NCI-H1417 (cell line): ENCODE results near the gene GALK1.
"Not testable (repeated sequence)": the region's sequence is repeated elsewhere in the genome, so short reads cannot be mapped to it uniquely, and the experiment has no call there.

Source experiments
- DNase-seq, 3 experiments: peaks; one replicate each; lab custom pipeline; 2025; lab: John Stamatoyannopoulos, UW

Gene GALK1

DNA sequence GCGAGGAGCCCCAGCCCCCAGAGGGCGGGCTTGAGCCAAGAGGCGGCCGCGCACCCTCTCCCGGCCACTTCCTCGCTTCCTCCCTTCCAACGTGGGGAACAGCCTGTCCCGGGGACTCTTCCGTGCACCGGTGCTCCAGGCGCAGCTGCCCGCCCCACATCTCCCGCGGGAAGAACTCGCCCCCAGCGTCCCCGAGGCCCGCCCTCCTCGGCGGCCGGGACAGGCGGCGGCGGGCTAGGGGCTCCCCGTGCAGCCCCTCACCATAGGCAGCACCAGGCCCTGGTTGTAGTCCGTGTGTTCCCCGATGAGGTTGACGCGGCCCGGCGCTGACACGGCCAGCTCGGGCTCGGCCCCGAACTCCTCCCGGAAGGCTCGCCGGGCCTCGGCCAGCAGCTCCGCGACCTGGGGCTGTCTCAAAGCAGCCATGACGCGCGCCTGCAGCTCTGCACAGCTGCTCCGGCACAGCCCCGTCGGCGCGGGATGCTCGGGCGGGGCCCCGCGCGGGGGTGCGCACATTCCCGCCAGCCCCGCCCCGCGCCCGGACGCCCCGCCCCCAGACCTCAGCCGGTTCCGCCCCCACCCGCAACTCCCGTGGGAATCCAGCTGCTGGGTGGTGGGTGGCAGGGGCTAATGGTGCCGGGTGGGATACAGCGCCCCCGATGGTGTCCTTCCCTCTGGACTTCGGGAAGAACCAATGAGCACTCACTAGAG lies at the start of gene GALK1:
TSS of gene GALK1 (minus strand) at position 482 of the 711 bp plus-strand sequence. CDS start at position 426, 56 bp downstream.
- peak; percentile 50 to 67 (median 64) for DNase-seq

DNA sequence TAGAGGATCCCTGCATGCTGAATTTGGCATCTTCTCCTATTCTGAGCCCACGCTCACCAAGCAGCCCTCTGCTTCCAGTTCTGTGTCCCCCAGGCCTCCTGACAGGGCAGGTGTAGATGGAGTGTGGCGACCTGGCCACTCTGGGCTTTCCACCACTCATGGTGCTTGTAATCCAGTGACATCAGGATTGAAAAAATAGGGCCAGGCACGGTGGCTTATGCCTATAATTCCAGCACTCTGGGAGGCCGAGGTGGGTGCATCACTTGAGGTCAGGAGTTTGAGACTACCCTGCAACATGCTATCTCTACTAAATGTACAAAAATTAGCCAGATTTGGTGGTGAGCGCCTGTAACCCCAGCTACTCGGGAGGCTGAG lies 49.0 kb upstream of the GALK1 start:
- no peak for DNase-seq

DNA sequence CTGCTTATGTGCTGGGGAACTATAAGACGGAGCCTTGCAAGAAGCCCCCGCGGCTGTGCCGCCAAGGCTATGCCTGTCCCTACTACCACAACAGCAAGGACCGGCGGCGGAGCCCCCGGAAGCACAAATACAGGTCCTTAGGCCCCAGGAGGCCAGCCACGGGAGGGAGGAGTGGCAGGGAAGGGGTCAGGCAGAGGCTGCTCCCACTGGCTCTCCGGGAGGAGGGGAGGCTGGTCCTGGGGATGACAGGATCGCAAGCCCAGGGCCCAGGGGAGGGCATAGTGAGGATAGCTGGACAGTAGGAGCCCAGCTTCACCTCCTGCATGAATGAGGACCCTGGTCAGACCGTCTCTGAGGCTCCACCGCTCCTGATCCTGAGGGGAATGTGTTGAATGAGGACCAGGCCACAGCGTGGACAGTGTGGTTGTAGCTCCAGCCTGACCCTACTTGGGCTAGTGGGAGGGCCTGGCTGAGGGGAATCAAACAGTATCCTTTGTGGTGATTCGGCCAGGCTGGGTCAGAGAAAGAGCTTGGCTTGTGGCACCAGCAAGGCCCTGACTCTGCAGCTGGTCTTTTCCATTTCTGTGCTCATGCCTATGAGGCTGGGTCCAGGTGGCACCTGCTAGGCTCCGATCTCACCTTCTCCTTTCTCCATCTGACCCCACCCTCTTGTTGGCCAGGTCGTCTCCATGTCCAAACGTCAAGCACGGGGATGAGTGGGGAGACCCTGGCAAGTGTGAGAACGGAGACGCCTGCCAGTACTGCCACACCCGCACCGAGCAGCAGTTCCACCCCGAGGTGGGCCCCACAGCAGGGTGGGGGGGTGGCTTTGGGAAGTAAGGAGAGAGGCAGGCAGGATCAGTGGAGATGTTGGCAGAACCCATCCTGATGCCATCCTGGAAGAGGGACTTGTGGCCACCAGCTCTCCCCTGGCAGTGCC lies 48.4 kb upstream of the GALK1 start:
- no peak for DNase-seq

DNA sequence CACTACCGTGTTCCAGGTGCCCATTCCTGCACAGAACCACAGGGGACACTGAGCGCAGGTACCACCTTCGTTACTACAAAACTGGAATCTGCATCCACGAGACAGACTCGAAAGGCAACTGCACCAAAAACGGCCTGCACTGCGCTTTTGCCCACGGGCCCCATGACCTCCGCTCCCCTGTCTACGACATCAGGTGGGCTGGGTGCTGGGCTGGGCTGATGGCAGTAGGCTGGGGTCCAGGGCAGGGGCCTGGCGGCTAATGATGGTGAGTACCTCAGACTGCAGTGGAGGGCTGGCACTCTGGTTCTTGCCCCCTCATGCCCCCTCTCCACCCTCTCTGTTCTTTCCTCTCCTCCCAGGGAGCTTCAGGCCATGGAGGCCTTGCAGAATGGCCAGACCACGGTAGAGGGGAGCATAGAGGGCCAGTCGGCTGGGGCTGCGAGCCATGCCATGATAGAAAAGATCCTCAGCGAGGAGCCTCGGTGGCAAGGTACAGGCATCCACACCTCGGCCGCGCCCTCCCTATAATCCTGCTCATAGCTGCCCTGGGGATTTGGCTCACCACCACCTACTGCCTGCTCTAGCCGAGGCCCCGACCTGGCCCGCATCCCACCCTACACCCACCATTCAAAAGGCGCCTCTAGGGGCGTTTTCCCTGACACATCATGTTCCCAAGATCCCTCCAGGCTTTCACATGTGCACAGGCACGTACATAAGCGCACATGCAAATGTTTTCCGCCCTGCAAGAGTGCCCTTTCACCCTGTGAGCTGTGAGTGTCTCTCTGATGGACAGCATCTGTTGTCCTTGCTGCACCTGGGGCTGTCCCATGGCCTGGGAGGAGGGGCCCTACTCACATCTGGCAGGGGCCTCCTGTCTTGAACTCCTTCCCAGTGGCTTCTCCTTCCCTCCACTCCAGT lies 47.4 kb upstream of the GALK1 start:
- no peak for DNase-seq

DNA sequence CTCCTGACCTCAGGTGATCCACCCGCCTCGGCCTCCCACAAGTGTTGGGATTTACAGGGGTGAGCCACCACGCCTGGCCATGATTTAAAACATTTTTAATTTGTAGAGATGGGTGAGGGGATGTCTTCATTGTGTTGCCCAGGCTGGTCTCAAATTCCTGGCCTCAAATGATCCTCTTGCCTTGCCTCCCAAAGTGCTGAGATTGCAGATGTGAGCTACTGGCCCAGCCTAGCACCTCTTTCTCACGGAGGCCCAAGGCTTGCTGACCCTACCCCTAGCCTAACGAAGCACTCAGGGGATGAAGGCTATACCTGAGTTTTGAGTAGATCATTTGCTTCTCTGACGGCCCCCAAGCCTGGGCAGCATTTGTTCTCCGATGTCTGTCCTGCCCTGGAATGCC lies 46.2 kb upstream of the GALK1 start:
- no peak for DNase-seq

DNA sequence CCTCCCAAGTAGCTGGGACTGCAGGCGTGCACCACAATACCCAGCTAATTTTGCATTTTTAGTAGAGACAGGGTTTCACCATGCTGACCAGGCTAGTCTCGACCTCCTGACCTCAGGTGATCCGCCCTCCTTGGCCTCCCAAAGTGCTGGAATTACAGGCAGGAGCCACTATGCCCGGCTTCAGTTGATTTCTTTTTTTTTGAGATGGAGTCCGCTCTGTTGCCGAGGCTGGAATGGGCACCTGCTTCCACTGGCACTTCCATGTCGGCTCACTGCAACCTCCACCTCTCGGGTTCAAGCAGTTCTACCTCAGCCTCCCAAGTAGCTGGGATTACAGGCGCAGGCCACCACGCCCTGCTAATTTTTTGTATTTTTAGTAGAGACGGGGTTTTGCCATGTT lies 45.8 kb upstream of the GALK1 start:
- DNase-seq: not testable (repeated sequence)

DNA sequence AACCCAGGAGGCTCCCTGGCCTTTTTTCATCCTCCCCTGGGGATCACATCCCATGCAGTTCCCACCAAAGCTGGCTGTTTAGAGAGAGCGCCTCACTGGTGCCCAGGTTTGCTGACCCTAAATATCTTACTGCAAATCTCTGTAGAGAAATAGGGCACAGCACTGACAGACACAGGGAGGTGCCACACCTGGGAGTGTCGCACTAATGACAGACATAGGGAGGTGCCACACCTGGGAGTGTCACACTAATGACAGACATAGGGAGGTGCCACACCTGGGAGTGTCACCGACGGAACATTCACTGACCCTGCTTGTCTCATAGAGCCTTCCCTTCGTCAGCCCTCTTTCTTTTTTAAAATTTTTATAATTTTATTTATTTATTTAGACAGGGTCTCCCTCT lies 45.2 kb upstream of the GALK1 start:
- DNase-seq: no peak

DNA sequence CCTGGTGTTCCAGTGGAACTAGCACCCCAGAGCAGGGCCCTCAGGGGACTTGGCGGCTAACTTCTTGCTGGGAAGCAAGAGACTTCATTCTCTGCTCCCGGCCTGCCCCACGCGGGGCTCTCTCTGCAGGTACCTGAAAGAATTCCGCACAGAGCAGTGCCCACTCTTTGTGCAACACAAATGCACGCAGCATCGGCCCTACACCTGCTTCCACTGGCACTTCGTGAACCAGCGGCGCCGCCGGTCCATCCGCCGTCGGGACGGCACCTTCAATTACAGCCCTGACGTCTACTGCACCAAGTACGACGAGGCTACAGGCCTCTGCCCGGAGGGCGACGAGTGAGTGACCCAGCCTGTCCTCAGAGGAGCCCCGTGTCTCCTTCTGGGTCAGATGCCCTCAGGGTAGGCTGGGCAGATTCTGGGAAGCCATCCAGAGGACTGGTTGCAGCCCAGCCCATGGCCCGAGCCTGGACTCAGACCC lies 44.7 kb upstream of the GALK1 start:
- DNase-seq: no peak

DNA sequence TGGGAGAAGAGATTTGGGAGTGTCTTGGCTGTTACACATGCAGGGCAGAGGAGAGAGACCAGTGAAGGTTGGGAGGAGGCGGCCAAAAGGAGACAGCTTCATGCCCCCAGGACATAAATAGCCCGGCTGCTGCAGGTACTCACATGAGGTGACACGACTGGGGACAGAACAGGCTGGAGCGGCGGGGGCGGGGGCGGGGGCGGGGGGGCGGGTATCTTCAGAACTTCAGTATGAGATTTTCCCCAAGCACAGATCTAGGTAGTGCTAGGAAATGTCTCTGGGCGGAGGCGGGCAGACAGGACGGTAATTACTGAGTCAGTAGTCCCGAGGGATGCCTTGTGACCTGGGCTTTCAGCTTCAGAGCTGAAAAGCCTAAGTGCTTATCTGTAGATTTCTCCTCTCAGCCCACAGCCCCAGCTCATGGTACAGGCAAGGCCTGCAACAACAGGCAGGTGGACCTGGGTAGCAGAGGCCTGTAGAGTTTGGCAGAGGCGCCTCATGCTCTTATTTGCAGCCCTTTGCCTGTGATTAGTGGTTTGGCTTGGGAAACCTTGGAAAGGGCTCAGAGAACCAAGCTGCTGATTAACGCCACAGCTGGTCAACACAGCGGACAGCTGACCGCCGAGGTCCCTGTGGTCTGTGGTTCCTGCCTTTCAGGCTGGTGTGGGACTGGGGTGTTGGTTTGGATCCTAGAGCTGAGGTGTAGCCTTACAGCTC lies 44.1 kb upstream of the GALK1 start:
- DNase-seq: peak in 1 of 3 experiments; percentile 58

DNA sequence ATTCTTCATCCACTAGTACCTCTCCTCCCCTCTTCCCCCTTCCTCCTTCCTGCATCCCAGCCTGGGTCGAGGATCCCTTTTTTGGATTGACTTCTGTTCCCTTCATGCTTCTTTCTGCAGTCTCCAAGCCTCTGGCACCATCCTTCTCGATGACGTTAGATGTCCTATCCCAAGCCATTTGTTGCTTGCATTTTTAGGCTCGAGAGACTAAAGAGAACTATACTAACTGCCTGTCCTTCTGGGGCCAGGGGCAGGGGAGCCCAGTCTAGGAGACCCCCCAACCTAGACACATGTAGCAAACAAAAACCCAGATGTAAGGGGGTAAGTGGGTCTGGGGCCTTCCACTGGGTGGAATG lies 43.5 kb upstream of the GALK1 start:
- no peak for DNase-seq

DNA sequence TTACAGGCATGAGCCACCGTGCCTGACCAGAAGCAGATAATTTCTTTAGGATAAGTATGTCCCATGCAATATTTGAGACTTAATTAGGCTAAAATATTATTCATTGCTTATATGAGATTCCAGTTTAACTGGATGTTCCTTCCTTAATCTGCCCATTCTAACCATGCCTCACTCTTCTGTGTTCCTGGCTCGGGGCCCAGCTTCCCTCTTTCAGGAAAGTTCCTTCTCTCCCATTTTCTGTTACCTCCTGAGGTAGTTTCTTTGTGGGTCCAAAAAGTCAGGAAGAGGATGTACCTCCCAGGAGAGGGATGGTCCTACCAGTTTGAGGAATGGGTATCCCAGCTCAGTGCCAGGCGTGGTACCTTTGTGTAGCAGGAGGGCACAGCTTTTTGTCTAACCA lies 42.9 kb upstream of the GALK1 start:
- DNase-seq: no peak

DNA sequence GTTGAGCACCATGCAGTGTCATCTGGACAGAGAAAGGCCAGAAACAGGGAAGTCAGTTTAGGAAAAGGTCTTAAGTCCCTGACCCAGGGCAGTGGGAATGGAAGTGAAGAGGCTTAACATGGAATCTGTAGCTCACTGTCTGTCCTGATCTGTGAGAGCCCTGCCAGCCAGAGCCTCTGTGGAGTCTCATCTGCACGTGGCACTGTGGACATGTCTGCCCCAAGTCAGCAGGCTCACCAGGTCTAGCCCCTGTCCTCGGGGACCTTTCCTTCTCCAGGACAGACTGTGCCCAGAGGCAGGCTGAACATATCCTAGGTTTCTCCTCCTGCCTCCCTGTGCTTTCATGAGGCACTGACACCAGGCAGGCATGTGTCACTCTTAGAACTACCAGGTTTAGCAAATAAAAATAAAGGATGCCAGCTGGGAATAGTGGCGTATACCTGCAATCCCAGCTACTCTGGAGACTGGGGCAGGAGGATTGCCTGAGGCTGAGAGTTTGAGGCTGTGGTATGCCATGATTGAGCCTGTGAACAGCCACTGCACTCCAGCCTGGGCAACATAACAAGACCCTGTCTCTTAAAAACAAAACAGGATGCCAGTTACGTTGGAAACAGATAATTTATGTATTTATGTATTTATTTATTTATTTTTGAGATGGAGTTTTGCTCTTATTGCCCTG lies 42.0 kb upstream of the GALK1 start:
- no peak for DNase-seq

DNA sequence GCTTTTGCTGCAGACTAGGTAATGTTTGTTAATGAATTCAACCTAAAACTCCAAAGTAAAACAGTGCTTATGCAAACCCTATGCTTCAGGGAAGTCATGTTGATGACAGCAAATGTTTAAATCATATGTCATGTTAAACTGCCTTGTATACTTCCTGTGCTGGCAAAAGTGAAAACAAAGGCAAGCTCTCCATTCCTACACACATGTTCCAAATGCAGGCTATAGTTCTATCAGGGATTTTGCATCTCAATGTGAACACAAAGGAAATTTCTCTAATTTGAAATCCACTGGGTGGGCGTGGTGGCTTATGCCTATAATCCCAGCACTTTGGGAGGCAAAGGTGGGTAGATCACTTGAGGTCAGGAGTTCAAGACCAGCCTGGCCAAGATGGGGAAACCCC lies 38.9 kb upstream of the GALK1 start:
- no peak for DNase-seq

DNA sequence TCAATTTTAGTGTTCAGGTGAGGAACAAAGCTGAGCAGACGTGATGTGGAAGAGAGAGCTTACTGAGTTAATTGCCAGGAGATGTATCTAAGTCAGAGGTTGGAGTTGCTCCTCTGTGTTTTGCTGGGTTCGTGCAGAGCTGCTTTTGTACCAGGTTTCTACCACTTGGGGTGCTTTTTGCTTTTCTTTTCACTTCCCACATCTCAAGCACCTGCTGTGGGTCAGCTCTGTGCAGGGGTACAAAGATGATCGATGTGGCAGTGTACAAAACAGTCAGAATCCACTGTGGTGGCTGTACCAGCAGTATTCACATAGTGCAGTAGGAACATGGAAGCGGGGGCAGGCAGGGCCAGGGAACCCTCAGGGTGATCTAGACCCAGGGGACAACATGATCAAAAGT lies 34.4 kb upstream of the GALK1 start:
- no peak for DNase-seq

DNA sequence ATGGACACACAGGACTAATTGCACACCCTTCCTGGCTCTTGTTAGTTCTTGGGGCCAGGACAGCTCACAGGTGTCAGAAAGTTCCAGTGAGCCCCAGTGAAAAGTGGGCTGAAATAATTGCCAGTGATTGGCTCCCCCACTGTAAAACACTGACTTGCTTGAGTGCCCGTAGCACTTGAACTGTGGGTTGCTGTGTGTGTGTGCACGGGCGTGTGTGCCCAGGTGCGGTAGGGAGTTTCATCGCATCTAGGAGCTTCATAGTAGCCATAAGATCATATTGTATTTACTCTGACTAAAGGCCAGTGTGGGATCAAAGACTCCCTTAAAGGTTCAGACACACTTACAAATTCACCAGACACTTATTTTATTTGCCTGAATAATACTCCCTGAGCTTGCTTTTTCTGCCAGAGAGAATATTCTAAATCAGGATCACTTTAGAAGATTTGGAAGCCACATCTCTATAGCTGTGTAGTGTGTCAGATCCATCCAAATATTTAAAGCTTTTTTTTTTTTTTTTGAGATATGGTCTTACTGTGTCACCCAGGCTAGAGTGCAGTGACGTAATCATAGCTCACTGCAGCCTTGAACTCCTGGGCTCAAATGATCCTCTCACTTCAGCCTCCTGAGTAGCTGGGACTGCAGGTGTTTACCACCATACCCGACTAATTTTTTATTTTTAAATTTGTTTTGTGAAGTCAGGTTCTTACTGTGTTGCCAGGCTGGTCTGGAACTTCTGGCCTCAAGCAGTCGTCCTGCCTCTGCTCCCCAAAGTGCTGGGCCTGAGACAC lies 31.0 kb upstream of the GALK1 start:
- DNase-seq: no peak

DNA sequence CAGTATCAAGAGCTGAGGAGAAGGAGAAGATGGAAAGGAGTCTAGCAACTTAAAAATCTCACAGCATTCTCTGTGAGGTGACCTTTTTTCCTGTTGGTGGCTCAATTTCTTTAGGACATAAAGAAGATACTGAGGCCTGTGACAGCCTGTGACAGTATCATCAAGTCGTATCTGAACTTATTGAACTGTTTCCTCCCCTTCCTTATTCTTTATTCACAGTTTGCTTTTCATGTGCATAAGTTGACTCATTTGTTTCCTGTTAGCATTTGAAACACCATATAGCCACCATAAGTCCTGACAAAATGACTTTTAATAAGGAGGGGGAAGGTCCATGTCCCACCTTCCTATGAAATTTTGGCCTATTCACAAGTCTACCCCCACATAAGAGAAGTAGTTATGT lies 28.5 kb upstream of the GALK1 start:
- no peak for DNase-seq

DNA sequence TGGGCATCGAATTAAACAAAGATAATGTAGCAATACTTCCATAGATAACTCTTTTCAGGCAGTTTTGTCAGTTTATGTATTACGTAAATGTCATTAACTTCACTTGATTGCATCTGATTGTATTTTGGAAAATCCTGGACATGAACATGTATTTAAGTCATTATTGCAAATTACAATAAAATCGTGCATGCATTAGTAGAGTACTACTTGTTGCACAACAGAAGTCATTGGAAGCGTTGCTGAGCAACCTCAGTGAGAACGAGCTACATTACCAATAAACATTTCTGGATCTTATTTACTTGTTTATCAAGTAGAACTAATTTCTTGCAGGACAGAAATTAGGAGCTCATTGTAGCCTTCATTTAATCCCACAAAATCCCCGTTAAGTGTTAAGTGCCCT lies 26.3 kb upstream of the GALK1 start:
- no peak for DNase-seq

DNA sequence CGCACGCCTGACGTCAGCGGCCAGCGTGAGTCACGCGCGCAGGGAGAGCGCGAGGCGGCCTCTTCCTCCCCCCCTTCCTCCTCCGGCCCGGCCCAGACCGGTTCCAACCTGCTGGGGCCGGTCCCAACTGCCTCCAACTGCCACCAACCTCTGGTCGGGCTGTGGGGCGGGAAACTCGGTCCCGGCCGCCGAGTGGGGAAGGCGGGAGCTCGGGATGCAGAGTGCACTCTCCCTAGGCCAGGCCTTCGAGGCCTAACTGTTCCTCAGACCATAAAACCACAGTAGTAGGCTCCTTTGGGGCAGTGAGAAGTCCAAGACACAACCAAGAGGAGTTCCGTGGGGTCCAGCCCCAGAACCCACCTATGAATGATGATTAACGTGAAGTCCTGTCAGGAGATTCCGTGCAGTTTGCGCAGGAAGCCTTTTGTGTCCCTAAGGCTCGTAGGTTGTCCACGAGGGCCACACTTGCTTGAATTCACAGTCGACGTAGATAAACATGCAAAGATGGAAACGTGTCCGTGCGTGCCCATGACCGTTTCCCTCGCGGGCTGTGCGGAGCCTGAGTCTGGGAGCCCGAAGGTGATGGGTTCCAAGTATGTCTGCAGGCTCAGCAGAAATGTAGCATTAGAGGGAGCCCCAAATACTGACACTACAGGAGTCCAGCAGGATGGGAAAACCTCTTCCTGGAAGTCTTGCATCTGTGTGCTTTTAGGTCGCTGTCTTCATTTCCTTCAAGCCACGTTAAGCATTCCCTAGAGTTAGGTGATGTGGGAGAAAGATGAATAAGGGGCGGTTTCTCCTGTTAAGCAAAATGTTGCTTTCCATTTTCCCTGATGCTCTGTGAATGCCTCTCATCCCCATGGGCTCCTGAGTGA lies 20.3 kb upstream of the GALK1 start:
- DNase-seq: peak; percentile 91 to 97 (median 97)

DNA sequence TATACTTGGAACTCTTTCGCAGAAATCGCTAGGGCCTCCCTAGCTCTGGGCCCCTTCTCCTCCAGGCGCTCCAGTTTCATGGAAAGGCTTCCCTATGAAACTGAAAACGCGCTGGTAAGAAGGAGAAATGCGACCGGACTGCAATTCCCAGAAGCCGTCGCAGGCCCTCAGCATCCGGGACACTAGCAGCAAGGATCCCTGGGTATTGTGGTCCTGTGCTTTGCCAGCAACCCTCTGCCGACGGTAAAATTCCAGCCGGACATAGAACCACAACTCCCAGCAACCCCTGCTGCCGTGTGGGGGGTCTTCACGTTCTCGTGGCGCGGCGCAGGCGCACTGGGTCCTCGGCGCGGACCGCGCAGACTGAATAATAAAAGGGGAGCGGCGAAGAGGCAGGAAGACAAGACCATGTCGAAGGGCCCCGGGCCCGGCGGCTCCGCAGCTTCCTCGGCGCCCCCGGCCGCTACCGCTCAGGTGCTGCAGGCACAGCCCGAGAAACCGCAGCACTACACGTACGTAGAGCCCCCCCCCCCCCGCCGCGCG lies 19.6 kb upstream of the GALK1 start, which contains the start of gene UNK:
TSS of gene UNK (plus strand) at position 334 of the 543 bp plus-strand sequence. CDS start at position 409, 75 bp downstream.
- peak; percentile 97 to 99 (median 98) for DNase-seq
